ENCODE data around the gene RYR2.

The RYR2 gene

DNA sequence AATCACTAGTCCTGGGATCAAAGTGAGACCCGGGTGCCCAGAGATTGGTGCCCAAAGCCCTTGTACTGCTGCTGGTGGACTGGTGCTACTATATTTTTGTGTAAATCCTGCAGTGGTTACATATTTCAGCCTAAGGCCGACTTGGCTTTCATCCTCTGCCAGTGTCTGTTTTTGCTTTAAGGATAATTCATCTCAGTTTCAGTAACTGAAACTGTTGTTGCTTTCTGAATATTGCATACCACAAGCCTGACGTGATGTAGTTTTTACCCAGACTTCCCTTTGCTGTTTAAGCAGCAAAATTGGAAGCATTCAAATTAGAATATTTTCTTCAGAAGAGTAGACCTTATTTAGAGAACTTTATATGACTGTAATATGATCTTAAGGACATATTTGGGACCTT, 341.8 kb downstream of the RYR2 start:
- no peak for DNase-seq

GRCh38 chr1:237384213-237384612, 342.2 kb downstream of the RYR2 start:
- DNase-seq, result no peak

- peak; percentile 67 for DNase-seq
These were observed 344.6 kb downstream of the RYR2 start for GRCh38 chr1:237386362-237387143.

- no peak for DNase-seq
These were observed 345.1 kb downstream of the RYR2 start for GRCh38 chr1:237387144-237387505.

DNA sequence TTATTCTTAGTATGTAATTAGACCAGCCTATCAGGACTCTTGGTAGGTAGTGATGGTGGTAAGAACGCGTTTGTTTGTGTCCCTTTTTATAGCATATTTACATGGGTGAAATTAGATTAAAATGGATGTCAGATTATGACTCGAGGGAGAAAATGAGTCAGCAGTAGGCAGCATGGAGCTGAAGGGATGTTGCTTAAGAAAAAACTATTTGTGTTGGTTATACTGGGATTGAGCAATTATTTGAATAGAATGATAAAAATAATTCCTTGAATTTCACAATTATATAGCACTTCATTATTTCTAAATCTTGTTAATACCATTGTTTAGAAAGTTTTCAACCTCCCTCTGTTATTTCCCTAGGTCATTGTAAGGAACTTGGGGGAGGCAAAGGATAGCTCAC, 348.8 kb downstream of the RYR2 start:
- DNase-seq, result no peak

GRCh38 chr1:237393632-237394031, 351.6 kb downstream of the RYR2 start:
- no peak for DNase-seq

- no peak for DNase-seq
These were observed 352.3 kb downstream of the RYR2 start for GRCh38 chr1:237394281-237394680.

- DNase-seq, result no peak
These were observed 354.4 kb downstream of the RYR2 start for GRCh38 chr1:237396426-237396825.

GRCh38 chr1:237398751-237399150, 356.8 kb downstream of the RYR2 start:
- DNase-seq, result no peak

DNA sequence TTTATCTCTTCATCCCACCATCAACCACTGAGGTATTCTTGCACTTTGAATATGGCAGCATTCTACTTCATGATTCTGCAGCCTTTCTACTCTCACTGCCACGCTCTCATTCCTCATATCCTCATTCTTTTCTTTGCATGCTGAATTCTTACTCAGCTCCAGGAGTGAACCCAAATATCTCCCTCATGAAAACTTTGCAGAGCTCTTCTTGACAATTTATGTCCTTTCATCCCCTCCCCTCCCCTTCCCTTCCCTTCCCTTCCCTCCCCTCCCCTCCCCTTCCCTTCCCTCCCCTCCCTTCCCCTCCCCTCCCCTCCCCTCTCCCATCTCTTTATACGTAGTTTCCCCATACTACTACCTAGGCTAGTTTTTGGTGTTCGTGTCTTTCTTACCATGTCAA, 363.9 kb downstream of the RYR2 start:
- DNase-seq, result no peak

DNA sequence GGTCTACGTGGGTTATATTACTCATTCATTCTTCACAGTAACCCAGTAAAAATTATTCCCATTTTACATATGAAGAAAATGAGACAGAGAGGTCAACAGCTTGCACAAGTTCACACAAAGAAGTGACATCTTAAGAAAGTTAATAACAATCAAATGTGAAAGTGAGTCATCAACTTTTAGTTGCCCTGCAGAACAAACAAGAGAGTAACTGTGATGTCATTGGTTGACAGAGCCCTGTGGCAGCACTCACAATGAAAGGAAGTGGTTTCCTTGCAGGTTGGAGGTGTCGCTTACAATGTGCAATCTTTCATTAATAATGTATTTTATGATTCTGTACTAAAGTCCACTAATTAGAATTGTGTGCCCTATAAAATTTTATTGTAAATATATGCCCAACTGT, 369.6 kb downstream of the RYR2 start:
- DNase-seq, result no peak

- DNase-seq, result no peak
These were observed 375.1 kb downstream of the RYR2 start for GRCh38 chr1:237416924-237417655.

DNA sequence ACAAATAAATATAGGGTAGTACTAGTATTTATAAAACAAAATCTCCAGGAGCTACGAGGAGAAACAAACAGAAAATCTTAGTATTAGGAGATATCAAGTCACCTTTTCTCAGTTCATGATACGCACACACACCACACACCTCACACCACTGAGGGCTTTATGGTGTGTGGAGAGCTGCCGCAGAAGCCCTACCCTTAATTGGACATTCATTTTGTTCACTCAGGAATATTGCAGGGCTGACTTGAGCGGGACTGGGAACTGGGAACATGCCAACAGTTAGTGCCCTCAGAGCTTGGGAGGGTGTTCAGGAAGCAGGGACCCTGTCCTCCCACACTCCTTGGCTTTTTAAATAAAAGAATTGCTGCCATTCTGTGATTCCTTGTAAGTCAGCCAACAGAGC, 386.8 kb downstream of the RYR2 start:
- DNase-seq, result no peak

- DNase-seq, result no peak
These were observed 387.3 kb downstream of the RYR2 start for GRCh38 chr1:237429252-237429651.

GRCh38 chr1:237431448-237431847, 389.5 kb downstream of the RYR2 start:
- DNase-seq, result no peak

DNA sequence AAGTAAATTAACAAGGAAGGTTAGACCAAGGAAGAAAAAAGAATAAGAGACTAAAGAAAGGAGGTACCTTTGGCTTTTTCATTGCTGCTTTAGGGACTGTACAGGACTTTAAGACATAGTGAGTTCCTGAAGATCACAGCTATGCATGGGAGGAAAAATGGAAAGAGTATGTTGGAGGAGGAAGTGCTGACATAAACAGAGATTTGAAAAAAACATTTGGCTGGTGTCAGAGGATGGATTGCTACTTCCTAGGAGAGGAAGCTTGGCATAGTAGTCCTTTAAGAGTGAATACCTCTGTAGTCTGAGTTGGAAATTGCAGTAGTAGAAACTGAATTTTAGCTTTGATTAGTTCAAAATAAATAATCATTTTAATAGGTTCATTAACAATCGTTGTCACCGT, 398.4 kb downstream of the RYR2 start:
- no peak for DNase-seq

- DNase-seq, result no peak
These were observed 402.3 kb downstream of the RYR2 start for GRCh38 chr1:237444120-237444790.

DNA sequence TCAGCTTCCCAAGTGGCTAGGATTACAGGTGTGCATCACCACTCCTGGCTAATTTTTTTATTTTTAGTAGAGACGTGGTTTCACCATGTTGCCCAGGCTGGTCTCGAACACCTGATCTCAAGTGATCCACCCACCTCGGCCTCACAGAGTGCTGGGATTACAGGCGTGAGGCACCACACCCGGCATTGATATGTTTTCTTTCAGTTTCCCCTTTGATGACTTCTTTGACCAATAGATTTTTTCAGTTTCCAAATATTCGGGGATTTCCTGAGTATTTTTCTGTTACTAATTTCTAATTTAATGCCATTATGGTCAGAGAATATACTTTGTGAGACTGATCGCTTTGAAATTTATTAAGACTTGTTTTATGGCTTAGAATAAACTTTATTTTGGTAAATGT, 406.1 kb downstream of the RYR2 start:
- DNase-seq, result no peak

- no peak for DNase-seq
These were observed 415.6 kb downstream of the RYR2 start for GRCh38 chr1:237457573-237457972.

- no peak for DNase-seq
These were observed 425.3 kb downstream of the RYR2 start for GRCh38 chr1:237467320-237467719.

- no peak for DNase-seq
These were observed 428.8 kb downstream of the RYR2 start for GRCh38 chr1:237470712-237471338.

- DNase-seq, result no peak
These were observed 429.4 kb downstream of the RYR2 start for GRCh38 chr1:237471377-237471776.

DNA sequence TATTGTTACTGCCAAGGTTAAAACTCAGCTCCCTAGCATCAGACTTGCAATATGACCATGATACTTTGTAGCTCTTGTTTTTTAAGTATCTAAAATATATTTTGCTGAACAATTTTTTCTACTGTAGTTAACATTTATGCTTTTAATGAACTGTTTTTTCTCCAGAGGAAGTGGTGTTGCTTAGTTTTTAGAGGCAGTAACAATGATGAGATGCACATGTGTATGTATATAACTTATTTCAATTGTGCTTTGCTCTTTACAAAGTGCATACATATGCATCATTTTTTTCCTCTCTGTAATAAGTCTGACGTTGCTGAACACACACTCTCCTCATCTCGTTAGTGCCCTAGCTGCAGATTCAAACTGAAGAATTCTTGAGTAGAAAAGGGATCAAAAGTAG, 430.0 kb downstream of the RYR2 start:
- no peak for DNase-seq

DNA sequence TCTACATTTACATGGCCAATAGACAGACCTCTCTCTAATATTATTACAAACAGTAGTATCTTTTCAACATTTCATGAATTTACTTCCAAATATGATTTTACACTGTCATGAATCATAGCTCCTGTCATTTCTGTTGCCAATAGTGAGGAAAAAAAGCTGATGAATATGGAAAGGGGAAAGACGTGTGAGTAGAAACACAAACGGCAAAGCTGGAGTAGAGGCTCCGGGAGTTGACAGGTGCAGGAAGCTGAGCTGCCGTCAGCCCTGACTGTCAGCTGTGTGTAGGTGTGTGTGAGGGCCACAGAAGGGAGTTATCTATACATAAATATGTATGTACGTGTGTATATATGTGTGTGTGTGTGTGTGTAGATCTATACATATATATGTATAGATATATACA, 431.9 kb downstream of the RYR2 start:
- no peak for DNase-seq
